Measurements from ENCODE around the gene FAM120B. TPM values are rescaled to one million over a fixed set of nuclear protein-coding genes. Genes with fewer than 3 reads are reported as not detected.

Gene FAM120B
- polyA plus RNA-seq, 1 donor from 2014 or later, result 17.9 TPM

DNA sequence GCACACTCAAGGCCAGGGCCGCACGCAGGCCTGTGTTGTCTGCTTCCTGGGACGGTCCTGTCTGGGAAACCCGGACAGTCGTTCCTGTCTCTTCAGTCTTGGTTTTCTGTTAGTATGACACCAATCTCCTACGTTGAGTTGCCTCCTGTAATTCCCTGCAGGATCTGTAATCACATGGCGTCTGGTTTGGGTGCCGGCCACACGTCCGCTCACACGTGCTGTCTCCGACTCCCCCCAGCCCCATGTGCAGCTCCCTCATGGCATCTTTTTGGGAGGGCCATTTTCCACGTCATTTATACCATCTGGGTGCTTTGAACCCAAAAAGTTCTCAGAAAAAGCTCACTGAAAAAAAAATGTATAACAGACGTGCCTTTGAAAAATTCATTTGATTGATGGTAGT is 38.9 kb upstream of the FAM120B start (continued):
- TF ChIP-seq RAD21 (conservative IDR thresholded peaks at IDR 0.05), result no peak
- no peak for TF ChIP-seq EP300 (conservative IDR thresholded peaks at IDR 0.05; ENCODE audit: poor library complexity, severe bottlenecking)
- TF ChIP-seq MXI1 (conservative IDR thresholded peaks at IDR 0.05; ENCODE audit: poor library complexity, severe bottlenecking), result no peak
- no peak for TF ChIP-seq TAF1 (IDR thresholded peaks at IDR 0.05; ENCODE audit: low read depth)

DNA sequence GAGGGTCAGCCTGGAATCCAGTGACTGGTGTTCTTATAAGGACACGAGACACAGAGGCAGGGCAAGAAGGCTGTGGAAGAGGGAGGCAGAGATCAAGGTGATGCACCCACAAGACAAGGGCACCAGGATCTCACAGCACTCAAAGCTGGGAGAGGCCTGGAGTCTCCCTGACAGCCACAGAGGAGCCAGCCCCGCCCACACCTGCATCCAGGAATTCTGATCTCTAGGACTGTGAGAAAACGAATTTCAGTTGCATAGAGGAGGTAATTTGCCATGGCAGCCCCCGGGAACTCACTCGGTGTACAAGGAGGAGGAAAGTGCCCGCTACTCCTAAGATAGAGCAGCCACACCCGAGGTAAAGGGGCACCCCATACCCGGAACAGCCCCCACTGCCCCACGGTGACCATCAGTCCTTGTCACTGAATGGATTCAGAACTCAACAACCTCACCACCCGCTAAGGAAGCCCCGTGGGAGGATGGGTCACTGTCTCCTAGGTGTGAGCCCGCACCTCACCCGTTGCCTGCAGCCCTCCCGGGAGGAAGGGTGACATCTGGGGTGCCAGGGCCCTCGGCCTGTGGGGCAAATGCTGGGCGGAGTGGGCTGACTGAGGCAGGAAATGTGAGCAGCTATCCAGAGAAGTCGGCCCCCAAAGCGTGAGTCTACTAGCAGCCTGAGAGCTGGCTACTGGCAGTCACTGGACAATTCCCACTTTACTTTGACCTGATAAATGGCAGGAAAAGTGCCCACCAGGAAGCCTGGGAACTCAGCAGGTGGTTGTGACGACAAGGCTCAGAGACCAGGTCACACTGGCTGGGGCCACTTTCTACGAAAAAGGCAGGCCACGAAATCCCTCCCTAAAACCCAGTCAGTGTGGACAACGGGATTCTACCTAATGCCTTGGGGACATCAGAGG is 38.1 kb upstream of the FAM120B start:
- H3K9ac ChIP-seq (ENCODE audit: low read length), result no peak overlapping the region
- no peaks in the 10 kb centered on the region for H3K9me2 ChIP-seq (ENCODE audit: insufficient read depth, low read length)
- no peaks in the 10 kb centered on the region for H4K20me1 ChIP-seq (ENCODE audit: insufficient read depth)
- no peaks in the 10 kb centered on the region for H3F3A ChIP-seq (ENCODE audit: insufficient read depth, low read length, poor library complexity, severe bottlenecking)
- no peak overlapping the region for H2AFZ ChIP-seq (ENCODE audit: low read depth, low read length)
- H3K9me3 ChIP-seq (ENCODE audit: low read length), result no peaks in the 10 kb centered on the region
- no peak overlapping the region for H3K4me2 ChIP-seq (ENCODE audit: low read length)
- no peaks in the 10 kb centered on the region for H3K36me3 ChIP-seq (ENCODE audit: insufficient read depth, low read length)
- no peak overlapping the region for H3K27ac ChIP-seq (ENCODE audit: low read length)
- no peaks in the 10 kb centered on the region for H3K79me2 ChIP-seq (replicated peaks; ENCODE audit: insufficient read depth, low read length)
- H3K27me3 ChIP-seq (ENCODE audit: insufficient read depth, low read depth, low read length), result no peaks in the 10 kb centered on the region
- TF ChIP-seq RAD21 (conservative IDR thresholded peaks at IDR 0.05), result no peak
- no peak for TF ChIP-seq CTCF (IDR thresholded peaks at IDR 0.05; ENCODE audit: poor library complexity, severe bottlenecking)
- H3K4me3 ChIP-seq (ENCODE audit: low read length), result no peak overlapping the region

DNA sequence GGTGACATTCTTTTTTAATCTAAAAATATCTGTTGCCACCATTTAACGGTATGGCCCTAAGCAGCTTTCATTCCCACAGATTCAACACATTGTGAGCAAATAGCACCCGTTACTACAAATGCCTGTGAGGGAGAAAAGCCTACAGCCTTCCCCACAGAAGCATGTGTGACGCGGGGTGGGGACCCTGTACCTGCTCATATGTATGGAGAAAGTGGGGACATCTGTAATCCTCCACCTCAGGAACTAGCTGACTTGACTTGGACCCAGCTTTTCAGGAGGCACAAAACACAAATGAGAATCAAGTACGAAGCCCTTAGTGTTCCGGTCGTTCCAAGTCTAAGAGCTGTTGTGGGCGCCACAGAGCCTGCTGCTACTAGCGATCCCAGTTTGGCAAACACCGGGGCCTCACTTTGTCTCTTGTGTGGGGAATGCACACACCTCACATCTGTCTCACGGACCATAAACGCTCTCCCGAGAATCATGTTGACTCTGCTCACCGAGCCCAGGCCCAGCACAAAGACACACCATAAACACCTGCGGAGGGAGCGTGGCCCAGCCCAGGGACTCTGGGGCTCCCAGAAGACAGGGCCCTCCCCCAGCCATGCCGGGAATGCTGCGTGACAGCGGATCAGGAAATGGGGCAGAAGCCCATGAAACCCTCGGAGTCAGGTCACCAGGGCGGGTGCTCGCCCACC is 37.3 kb upstream of the FAM120B start:
- Histone ChIP-seq H4K20me1 (ENCODE audit: insufficient read depth) (no peaks in the 10 kb centered on the region), H3K4me3 (ENCODE audit: low read length) (no peak overlapping the region), H3K9me3 (ENCODE audit: low read length) (no peaks in the 10 kb centered on the region), H2AFZ (ENCODE audit: low read depth, low read length) (no peak overlapping the region), H3K27ac (ENCODE audit: low read length) (no peak overlapping the region), H3K9me2 (ENCODE audit: insufficient read depth, low read length) (no peaks in the 10 kb centered on the region), H3K36me3 (ENCODE audit: insufficient read depth, low read length) (no peaks in the 10 kb centered on the region), H3K9ac (ENCODE audit: low read length) (no peak overlapping the region), H3K27me3 (ENCODE audit: insufficient read depth, low read depth, low read length) (no peaks in the 10 kb centered on the region), H3K4me2 (ENCODE audit: low read length) (no peak overlapping the region), H3F3A (ENCODE audit: insufficient read depth, low read length, poor library complexity, severe bottlenecking) (no peaks in the 10 kb centered on the region), H3K79me2 (replicated peaks; ENCODE audit: insufficient read depth, low read length) (no peaks in the 10 kb centered on the region)
- TF ChIP-seq MXI1 (conservative IDR thresholded peaks at IDR 0.05; ENCODE audit: poor library complexity, severe bottlenecking) (no peak), RAD21 (conservative IDR thresholded peaks at IDR 0.05) (no peak), SMC3 (conservative IDR thresholded peaks at IDR 0.05; ENCODE audit: poor library complexity) (no peak), EZH2 (IDR thresholded peaks at IDR 0.05; ENCODE audit: borderline replicate concordance, insufficient read depth, low read length, poor library complexity, severe bottlenecking) (no peak), REST (IDR thresholded peaks at IDR 0.05; ENCODE audit: borderline replicate concordance) (no peak), POLR2AphosphoS5 (IDR thresholded peaks at IDR 0.05) (no peak), EP300 (conservative IDR thresholded peaks at IDR 0.05; ENCODE audit: poor library complexity, severe bottlenecking) (no peak), CTCF (IDR thresholded peaks at IDR 0.05; ENCODE audit: poor library complexity, severe bottlenecking) (no peak), TAF1 (IDR thresholded peaks at IDR 0.05; ENCODE audit: low read depth) (no peak)
